Cardiac septum (tissue), 1 donor: ENCODE data around the gene C10orf105. TPM values are rescaled to one million over a fixed set of nuclear protein-coding genes. Genes with fewer than 3 reads are reported as not detected.

Experiments used
- DNase-seq: peaks from one replicate; pipeline ENCODE4 v3.0.0-alpha.2; 2020; ENCODE audit warnings: low spot score
- intact Hi-C: fragments of 100-400 bp; cut with DNase I; formaldehyde crosslinking; loops from one replicate; pipeline ENCODE4 v1.14.0; 2022
- total RNA-seq: library from RNA; stranded (reverse); fragmentation: NEBNext Ultra II Directional; extraction: Animal tissue kit (Norgen Biotek cat#: 25700); gene quantifications from one replicate; pipeline ENCODE4 v1.2.1, GENCODE V29; 2021
- donor health status: DM: no; HTN: no; CAD: no.

Gene C10orf105
- total RNA-seq, 1 donor from 2014 or later, result not detected

DNA sequence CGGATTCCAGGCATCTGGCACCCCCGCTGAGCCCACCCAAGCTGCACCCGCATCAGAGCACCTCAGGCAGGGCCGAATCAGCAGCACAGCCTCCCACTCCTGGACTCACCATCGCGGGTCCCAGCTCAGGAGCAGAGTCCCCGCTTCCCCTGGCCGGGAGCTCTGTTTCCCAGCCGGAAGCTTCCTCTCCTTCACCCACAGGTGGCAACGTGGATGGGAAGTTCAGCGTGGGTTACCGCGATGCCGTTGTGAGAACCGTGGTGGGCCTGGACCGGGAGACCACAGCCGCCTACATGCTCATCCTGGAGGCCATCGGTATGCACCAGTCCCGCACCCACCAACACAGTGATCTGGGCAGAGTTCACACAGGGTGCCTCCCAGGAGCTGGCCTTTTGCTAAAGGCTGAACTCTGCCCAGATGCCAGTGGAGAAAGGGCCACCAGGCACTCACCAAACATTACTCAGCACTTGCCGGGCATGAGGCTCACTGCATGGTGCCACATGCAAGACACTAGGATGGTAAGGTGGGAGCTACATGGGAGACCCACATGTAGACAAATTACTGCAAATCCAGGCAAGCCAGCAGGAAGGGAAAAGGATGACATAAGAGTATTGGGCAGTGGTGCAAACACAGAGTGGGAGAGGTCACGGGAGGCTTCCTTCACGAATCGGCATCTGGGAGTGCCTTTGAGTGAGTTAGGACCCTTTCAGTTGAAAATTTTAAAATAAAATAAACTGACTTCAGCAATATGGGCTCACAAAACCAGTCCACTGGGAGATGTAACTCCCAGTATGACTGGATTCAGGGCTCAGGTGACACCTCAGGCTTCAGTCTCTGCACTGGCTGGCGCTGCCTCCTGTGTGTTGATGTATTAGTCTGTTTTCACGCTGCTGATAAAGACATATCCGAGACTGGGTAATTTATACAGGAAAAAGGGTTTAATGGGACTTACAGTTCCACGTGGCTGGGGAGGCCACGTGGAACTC lies 10.4 kb downstream of the C10orf105 start:
- DNase-seq, result no peak
- intact Hi-C loops, result loop anchor here (5.0 kb wide), 2 partner anchors 47 to 312 kb away; partner anchors contain the start of gene CDH23

DNA sequence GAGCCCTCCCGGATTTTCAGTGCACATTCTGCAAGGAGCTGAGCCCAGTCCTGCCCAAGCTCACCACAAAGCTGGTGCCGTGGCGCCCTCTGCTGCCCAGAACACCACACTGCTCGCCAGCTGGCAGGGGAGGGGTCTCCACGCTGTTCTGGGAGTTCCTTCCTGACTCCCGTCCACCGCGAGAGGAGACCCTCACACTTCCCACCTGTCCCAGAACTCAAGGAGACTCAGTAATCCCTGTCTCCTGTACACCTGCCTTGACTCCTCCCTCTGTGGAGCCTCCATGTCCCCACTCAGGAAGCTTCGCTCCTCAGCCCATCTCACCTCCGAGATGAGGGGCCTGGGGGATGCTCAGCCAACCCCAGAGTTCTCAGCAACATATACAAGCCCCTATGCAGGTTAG lies 11.3 kb downstream of the C10orf105 start:
- intact Hi-C loops, result loop anchor here (5.0 kb wide), 2 partner anchors 46 to 311 kb away; partner anchors contain the start of gene CDH23
- DNase-seq, result peak; percentile 92

DNA sequence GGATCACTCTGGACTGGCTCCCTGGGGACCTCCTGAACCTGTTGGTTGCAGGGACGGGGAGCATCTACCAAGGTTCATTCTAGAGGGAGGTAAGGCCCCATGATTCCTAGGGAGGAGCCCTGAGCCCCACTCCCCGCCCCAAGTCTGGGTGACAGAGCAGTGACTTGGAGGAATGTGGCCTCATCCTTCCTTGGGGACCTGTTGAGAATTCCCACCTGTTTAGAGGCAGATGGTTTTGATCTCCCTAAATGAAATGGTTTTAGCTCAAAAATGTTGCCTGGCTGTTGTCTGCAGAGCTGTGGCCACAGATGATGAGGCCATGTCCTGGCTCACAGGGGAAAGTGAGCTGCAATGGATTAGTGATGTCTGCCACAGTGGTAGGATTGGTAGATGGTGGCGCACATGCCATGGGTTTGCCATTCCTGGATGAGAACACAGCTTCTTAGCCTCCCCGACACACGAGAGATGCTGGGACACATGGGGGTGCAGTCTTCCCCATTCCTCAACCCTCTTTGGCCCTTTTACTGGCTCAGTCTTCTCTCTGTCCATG lies 12.3 kb downstream of the C10orf105 start:
- intact Hi-C loops, result loop anchor here (5.0 kb wide), 2 partner anchors 45 to 310 kb away; partner anchors contain the start of gene CDH23
- DNase-seq, result no peak

- no peak for DNase-seq
- intact Hi-C loops, result loop anchor here (5.0 kb wide), 2 partner anchors 44 to 309 kb away; partner anchors contain the start of gene CDH23
Observed at GRCh38 chr10:71706216-71707121, 13.1 kb downstream of the C10orf105 start.

- no peak for DNase-seq
- intact Hi-C loops, result loop anchor here (5.0 kb wide), 2 partner anchors 43 to 308 kb away; partner anchors contain the start of gene CDH23
Observed at GRCh38 chr10:71705582-71705981, 14.0 kb downstream of the C10orf105 start.

GRCh38 chr10:71704816-71705215 lies 14.8 kb downstream of the C10orf105 start:
- intact Hi-C loops, result loop anchor here (5.0 kb wide), 3 partner anchors 43 to 388 kb away; partner anchors contain the start of genes CDH23 and SLC29A3
- no peak for DNase-seq

- DNase-seq, result no peak
- intact Hi-C loops, result loop anchor here (5.0 kb wide), 1 partner anchor 386 kb away; the partner anchor contains the start of gene SLC29A3
Observed at GRCh38 chr10:71703577-71703976, 16.0 kb downstream of the C10orf105 start.

- intact Hi-C loops, result loop anchor here (5.0 kb wide), 1 partner anchor 384 kb away; the partner anchor contains the start of gene SLC29A3
- DNase-seq, result no peak
Observed at GRCh38 chr10:71701496-71702132, 18.0 kb downstream of the C10orf105 start.

- intact Hi-C loops, result loop anchor here (5.0 kb wide), 1 partner anchor 384 kb away; the partner anchor contains the start of gene SLC29A3
- no peak for DNase-seq
Observed at GRCh38 chr10:71700731-71701368, 18.7 kb downstream of the C10orf105 start.

GRCh38 chr10:71698737-71699136 lies 20.8 kb downstream of the C10orf105 start:
- no peak for DNase-seq
- intact Hi-C loops, result loop anchor here (5.0 kb wide), 1 partner anchor 74 kb away; the partner anchor contains the start of gene VSIR

DNA sequence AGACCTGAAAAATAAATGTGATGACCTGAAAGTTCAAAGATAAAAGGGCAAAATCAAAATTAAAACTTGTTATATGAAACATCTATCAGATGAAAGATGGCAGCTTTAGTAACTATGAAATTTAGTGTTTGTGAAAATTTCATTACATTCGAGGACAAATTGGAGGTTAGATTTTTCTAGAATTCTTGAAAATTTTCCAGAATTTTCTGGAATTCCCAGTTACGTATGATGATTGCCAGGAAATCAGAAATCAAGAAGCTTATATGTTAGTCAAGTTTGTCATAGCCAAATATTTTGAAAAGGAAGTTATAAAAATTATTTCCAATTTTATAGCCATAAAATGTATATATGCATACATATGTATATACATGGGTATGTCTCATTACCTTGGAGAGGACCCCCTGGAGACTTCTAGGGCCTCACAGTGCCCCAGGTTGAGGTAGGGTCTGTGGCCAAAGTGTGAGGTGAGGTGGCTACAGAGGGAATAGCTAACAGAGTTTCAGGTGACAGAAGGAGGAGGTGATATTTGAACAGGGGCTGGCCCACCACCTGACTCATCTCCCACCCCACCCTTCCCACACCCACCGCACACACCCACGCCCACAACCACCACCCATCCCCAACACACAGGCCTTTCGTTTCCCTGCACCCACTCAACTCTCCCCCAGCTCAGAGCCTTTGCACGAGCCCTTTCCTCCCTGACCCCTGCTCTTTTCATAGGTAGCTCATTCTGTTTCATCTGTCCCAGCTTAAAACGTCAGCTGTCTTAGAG lies 21.5 kb downstream of the C10orf105 start:
- intact Hi-C loops, result loop anchor here (5.0 kb wide), 1 partner anchor 74 kb away; the partner anchor contains the start of gene VSIR
- DNase-seq, result no peak

GRCh38 chr10:71696628-71697326 lies 22.8 kb downstream of the C10orf105 start:
- DNase-seq, result no peak
- intact Hi-C loops, result loop anchor here (5.0 kb wide), 1 partner anchor 76 kb away; the partner anchor contains the start of gene VSIR

DNA sequence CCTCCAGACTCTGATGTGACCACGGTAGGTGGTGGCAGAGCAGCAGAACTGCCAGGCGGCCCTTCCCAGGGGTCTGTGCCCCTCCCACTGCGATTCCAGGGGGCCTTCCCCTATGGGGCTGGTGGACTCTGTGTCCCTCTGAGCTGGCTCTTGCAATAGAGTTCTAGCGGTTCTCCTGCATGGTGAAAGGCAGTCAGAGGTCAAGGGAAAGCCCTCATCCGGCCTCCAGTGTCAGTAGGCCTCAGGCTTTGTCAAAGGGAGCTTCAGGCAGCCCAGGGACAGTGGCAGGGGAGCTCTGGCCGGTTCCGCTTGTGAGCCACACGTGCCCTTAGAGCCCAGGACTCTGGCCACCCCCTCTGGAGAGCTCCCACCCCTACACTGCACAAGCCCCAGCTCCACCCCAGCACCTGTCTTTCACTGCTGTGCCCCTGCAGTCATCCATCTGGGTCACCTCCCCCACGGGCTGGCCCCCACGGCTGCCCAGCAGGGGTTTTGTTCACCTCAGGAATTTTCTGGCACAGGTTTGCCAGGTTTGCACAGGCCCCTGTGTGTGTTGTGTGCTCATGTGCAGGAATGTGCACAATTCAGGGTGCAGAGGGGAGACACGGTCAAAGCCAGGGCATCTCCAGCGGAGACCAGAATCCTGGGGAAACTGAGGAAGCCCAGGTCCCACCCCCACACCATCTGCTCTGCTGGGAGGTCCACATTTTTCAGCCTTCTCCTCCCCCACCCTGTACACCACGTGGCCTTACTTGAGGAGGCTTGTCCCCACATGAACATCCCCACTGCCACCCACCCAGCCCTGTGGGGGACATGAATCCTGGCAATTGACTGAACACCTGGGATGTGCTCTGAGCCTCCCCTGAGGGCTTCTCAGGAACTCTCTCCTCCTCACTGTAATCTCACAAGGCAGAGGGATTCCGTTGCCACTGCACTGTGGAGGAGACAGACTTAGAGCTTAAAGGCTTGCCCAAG lies 23.8 kb downstream of the C10orf105 start:
- DNase-seq, result no peak
- intact Hi-C loops, result loop anchor here (5.0 kb wide), 1 partner anchor 77 kb away; the partner anchor contains the start of gene VSIR

DNA sequence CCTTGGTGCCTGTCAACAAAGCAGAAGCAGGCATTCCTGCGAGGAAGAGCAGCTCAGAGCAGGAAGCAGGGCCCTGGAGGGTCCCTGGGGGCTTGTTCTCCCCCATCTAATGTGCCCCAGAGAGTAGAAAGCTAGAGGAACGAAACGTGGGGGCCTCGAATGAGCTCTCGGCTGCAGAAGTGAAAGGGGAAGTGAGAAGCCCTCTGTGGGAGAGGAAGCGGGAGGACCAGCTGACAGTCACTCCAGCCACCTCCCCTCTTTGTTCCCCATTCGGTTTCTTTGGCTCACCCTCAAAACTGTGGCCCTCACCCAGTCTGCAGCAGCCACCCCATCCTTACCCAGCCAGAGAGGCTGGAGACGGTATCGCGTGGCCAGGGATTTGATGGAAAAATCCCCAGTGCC lies 25.0 kb downstream of the C10orf105 start:
- peak; percentile 89 for DNase-seq
- intact Hi-C loops, result loop anchor here (5.0 kb wide), 1 partner anchor 82 kb away; no protein-coding TSS in a partner anchor

- no peak for DNase-seq
Observed at GRCh38 chr10:71694039-71694501, 25.5 kb downstream of the C10orf105 start.

More at GRCh38 chr10:71694039-71694501, 25.5 kb downstream of the C10orf105 start:
- intact Hi-C loops, result loop anchor here (5.0 kb wide), 1 partner anchor 82 kb away; no protein-coding TSS in a partner anchor
